Measurements from ENCODE around the gene KCNH2.

Gene KCNH2

DNA sequence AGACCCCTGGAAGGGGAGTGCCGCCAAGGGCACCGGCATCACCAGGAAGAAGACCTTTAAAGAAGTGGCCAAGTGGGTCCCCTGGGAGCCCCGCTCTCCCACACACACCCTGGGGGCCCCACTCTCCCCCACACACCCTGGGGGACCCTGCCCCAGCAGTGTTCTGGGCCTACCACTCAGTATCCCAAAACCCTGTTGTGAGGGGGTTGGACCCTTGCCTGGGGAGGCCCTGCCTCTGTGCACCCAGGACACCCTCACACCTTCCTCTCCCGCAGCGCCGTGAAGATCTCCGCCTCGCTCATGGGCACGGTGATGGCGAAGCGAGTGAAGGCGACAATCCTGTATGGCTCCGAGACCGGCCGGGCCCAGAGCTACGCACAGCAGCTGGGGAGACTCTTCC, 23.4 kb upstream of the KCNH2 start:
- POLR2A ChIA-PET = no interaction called here
- CTCF ChIA-PET = no interaction called here
- no peak for DNase-seq (ENCODE audit: extremely low spot score)
- TF ChIP-seq, protein P1, sequence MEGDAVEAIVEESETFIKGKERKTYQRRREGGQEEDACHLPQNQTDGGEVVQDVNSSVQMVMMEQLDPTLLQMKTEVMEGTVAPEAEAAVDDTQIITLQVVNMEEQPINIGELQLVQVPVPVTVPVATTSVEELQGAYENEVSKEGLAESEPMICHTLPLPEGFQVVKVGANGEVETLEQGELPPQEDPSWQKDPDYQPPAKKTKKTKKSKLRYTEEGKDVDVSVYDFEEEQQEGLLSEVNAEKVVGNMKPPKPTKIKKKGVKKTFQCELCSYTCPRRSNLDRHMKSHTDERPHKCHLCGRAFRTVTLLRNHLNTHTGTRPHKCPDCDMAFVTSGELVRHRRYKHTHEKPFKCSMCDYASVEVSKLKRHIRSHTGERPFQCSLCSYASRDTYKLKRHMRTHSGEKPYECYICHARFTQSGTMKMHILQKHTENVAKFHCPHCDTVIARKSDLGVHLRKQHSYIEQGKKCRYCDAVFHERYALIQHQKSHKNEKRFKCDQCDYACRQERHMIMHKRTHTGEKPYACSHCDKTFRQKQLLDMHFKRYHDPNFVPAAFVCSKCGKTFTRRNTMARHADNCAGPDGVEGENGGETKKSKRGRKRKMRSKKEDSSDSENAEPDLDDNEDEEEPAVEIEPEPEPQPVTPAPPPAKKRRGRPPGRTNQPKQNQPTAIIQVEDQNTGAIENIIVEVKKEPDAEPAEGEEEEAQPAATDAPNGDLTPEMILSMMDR (IDR thresholded peaks at IDR 0.05; ENCODE audit: control extremely low read depth, extremely low read depth, low read depth, missing control alignments) = no peak

DNA sequence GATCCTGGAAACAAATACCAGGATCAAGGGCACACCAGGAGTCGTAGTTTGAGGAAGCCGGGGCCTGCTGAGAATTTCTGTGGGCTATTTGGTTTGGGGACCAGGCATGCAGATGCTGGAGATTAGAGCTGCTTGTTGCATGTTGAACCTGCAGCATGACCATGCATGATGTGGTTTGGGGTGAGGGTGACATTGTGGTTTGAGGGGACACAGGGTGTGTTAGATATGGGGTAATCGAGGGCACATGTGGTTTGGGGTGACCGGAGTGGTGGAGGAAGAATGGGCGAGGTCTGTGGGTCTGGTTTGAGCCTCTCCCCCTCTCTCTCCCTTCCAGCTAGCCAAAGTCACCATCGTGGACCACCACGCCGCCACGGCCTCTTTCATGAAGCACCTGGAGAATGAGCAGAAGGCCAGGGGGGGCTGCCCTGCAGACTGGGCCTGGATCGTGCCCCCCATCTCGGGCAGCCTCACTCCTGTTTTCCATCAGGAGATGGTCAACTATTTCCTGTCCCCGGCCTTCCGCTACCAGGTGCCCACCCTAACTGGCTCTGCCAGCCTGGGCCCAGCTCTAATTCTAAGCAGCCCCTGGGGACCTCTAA, 22.9 kb upstream of the KCNH2 start:
- CTCF ChIA-PET = interaction anchor here (0.8 kb wide), 1 partner anchor 17 kb away, joined by 3 read pairs; no protein-coding TSS in a partner anchor
- POLR2A ChIA-PET = no interaction called here

DNA sequence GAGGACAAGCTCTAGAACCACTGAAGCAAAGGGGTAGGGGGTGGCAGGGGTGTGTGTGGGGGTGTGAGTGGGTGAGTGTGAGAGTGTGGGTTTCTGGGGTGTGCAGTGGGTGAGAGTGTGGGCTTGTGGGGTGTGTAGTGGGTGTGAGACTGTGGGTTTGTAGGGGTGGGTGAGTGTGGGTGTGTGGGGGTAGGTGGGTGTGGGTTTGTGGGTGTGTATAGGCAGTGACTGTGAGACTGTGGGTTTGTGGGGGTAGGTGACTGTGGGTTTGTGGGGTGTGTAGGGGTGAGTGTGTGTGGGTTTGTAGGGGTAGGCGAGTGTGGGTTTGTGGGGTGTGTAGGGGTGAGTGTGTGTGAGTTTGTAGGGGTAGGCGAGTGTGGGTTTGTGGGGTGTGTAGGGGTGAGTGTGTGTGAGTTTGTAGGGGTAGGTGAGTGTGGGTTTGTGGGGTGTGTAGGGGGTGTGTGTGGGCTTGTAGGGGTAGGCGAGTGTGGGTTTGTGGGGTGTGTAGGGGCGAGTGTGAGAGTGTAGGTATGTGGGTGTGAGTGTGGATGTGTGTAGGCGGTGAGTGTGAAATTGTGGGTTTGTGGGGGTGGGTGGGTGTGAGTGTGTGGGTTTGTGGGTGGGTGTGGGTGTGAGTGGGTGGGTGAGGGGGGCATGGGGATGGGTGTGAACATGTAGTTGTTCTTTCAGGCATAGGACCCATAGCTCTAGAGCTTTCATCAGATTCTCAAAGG, 21.5 kb upstream of the KCNH2 start:
- no peak for DNase-seq (ENCODE audit: extremely low spot score)
- TF ChIP-seq, protein P1 (IDR thresholded peaks at IDR 0.05; ENCODE audit: control extremely low read depth, extremely low read depth, low read depth, missing control alignments) = no peak
- ChIA-PET POLR2A (interaction anchor here (0.6 kb wide), 1 partner anchor 19 kb away, joined by 3 read pairs; no protein-coding TSS in a partner anchor), CTCF (no interaction called here)

More for the DNA sequence above, 22.9 kb upstream of the KCNH2 start:
- no peak for DNase-seq (ENCODE audit: extremely low spot score)
- TF ChIP-seq, protein P1 (IDR thresholded peaks at IDR 0.05; ENCODE audit: control extremely low read depth, extremely low read depth, low read depth, missing control alignments) = no peak

DNA sequence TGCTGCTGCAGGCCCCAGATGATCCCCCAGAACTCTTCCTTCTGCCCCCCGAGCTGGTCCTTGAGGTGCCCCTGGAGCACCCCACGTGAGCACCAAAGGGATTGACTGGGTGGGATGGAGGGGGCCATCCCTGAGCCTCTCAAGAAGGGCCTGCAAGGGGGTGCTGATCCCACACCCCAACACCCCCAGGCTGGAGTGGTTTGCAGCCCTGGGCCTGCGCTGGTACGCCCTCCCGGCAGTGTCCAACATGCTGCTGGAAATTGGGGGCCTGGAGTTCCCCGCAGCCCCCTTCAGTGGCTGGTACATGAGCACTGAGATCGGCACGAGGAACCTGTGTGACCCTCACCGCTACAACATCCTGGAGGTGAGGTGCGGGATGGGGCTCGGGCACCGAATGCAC, 20.9 kb upstream of the KCNH2 start:
- no peak for DNase-seq (ENCODE audit: extremely low spot score)
- TF ChIP-seq, protein P1 (IDR thresholded peaks at IDR 0.05; ENCODE audit: control extremely low read depth, extremely low read depth, low read depth, missing control alignments) = no peak
- ChIA-PET POLR2A (interaction anchor here (0.6 kb wide), 1 partner anchor 19 kb away, joined by 3 read pairs; no protein-coding TSS in a partner anchor), CTCF (interaction anchor here (1.8 kb wide), 1 partner anchor 10 kb away, joined by 4 read pairs; no protein-coding TSS in a partner anchor)

DNA sequence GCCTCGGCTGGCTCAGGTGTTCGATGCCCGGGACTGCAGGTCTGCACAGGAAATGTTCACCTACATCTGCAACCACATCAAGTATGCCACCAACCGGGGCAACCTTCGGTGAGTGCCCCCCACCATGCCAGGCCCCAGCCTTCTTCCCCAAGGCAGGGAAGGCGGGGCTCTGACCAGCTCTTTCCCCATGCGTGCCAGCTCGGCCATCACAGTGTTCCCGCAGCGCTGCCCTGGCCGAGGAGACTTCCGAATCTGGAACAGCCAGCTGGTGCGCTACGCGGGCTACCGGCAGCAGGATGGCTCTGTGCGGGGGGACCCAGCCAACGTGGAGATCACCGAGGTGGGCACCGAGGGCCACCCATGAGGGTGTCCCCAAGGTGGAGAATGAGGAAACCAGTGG, 20.2 kb upstream of the KCNH2 start:
- no peak for DNase-seq (ENCODE audit: extremely low spot score)
- TF ChIP-seq, protein P1 (IDR thresholded peaks at IDR 0.05; ENCODE audit: control extremely low read depth, extremely low read depth, low read depth, missing control alignments) = no peak
- CTCF ChIA-PET = interaction anchor here (1.8 kb wide), 1 partner anchor 9 kb away, joined by 4 read pairs; no protein-coding TSS in a partner anchor
- POLR2A ChIA-PET = no interaction called here

DNA sequence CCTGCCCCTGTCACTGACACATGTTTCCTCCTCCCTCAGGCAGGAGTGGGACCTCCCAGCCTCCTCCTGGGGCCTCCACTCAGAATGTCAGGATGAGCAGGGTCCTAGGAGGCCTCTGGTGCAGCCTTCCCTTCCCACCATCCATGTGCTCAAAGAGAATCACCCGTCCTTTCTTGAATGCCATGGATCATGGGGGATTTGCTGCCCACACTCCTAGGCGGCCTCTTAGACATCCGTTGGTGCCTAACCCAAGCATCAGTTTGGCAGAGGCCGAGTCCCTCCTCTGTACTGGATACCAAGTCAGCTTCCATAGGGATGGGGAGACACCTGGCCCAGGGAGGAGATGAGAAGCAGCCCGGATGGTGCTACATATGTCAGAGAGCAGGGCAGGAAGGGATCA, 19.7 kb upstream of the KCNH2 start:
- ChIA-PET POLR2A (no interaction called here), CTCF (interaction anchor here (1.8 kb wide), 2 partner anchors 9 to 35 kb away, joined by 4 to 5 read pairs; no protein-coding TSS in a partner anchor)
- no peak for DNase-seq (ENCODE audit: extremely low spot score)
- TF ChIP-seq, protein P1 (IDR thresholded peaks at IDR 0.05; ENCODE audit: control extremely low read depth, extremely low read depth, low read depth, missing control alignments) = no peak

Data from GM10248 (cell line).